Measurements from ENCODE around the gene HOXA10.

DNA sequence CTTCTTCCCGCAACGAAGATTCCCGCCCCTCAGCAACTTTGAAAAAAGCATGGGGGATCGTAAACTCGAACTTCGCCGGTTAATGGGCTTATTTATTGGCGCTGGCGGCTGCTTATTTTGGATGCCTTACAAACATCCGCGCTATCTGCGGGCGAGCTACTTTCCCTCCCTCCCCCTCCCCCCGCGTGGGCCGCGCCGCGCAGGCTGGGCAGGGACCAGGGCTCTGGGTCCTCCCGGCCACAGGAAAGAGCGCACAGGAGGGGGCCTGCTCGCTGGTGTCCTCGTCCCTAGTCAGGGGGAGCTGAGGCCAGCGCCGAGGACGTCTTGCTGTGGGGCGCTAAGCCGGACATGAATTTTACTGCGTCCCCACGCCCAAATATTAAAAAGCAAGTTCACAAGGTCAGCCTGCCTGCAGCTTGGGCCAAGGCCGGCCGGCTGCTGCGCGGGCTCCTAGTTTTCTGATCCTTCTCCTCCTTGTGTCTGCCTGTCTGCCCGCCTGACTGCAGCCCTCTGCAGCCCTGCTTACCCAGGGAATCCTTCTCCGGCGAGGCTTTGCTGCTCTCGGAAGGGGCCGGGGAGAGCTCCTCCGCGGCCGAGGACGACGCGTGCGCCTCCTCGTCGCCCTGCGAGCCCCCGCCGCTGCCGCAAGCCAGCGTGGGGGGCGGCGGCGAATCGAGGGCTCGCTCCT, 1.2 kb downstream of the HOXA10 start:
- no peak for TF ChIP-seq CTCF (conservative IDR thresholded peaks at IDR 0.05)
- TF ChIP-seq EZH2 (IDR thresholded peaks at IDR 0.05; ENCODE audit: low read depth): no peak
